Activated naive CD8-positive, alpha-beta T cell treated with anti-CD3 and anti-CD28 coated beads for 36 hours (primary cell): ENCODE data around the gene GJB1. TPM values are rescaled to one million over a fixed set of nuclear protein-coding genes. Genes with fewer than 3 reads are reported as not detected.
"Not testable (repeated sequence)": the region's sequence is repeated elsewhere in the genome, so short reads cannot be mapped to it uniquely, and the experiment has no call there.

Source experiments
- DNase-seq: peaks from one replicate; pipeline ENCODE4 v3.0.0; 2021
- H3K27ac Mint-ChIP-seq: one replicate; pipeline ENCODE4 v1.8.0; 2022; ENCODE audit warnings: mild to moderate bottlenecking, moderate library complexity, mixed read lengths
- H3K27me3 Mint-ChIP-seq: one replicate; pipeline ENCODE4 v1.8.0; 2022; ENCODE audit warnings: mild to moderate bottlenecking, mixed read lengths
- H3K36me3 Mint-ChIP-seq: one replicate; pipeline ENCODE4 v1.8.0; 2021; ENCODE audit warnings: mild to moderate bottlenecking, mixed read lengths
- H3K4me1 Mint-ChIP-seq: one replicate; pipeline ENCODE4 v1.8.0; 2021; ENCODE audit warnings: mixed read lengths
- H3K4me3 Mint-ChIP-seq: one replicate; pipeline ENCODE4 v1.8.0; 2022; ENCODE audit warnings: mild to moderate bottlenecking, moderate library complexity, mixed read lengths
- H3K9me3 Mint-ChIP-seq: one replicate; pipeline ENCODE4 v1.8.0; 2022; ENCODE audit warnings: mixed read lengths
- total RNA-seq, 2 experiments: library from RNA; stranded (reverse); gene quantifications; one replicate each; pipeline ENCODE4 v1.2.3, GENCODE V29; 2021

The GJB1 gene
- not detected for total RNA-seq

GRCh38 chrX:71222929-71223328 is at the start of gene GJB1:
Gene GJB1 (plus strand): TSS chrX:71223224. CDS start chrX:71223708, 484 bp downstream.
- no peak for DNase-seq
- no peaks in the 10 kb centered on the region for H3K4me1 Mint-ChIP-seq
- H3K9me3 Mint-ChIP-seq, result no peaks in the 10 kb centered on the region

GRCh38 chrX:71173440-71173839 is 49.6 kb upstream of the GJB1 start:
- no peaks in the 10 kb centered on the region for H3K27me3 Mint-ChIP-seq
- H3K4me3 Mint-ChIP-seq, result no peak overlapping the region
- peaks cover 4% of the 10 kb centered on the region for H3K4me1 Mint-ChIP-seq
- DNase-seq, result no peak
- no peaks in the 10 kb centered on the region for H3K9me3 Mint-ChIP-seq
- H3K27ac Mint-ChIP-seq, result no peak overlapping the region
- peaks cover 16% of the 10 kb centered on the region for H3K36me3 Mint-ChIP-seq

More at GRCh38 chrX:71222929-71223328, at the start of gene GJB1:
- Mint-ChIP-seq H3K27me3 (peaks cover 4% of the 10 kb centered on the region), H3K4me3 (no peak within 1 kb of the TSS), H3K36me3 (no peaks in the 10 kb centered on the region), H3K27ac (no peak within 1 kb of the TSS)

- no peak for DNase-seq
- Mint-ChIP-seq H3K36me3 (peaks cover 16% of the 10 kb centered on the region), H3K4me1 (peaks cover 5% of the 10 kb centered on the region), H3K27ac (no peak overlapping the region), H3K27me3 (no peaks in the 10 kb centered on the region), H3K9me3 (no peaks in the 10 kb centered on the region), H3K4me3 (no peak overlapping the region)
Measured at GRCh38 chrX:71174795-71175194, 48.2 kb upstream of the GJB1 start.

DNA sequence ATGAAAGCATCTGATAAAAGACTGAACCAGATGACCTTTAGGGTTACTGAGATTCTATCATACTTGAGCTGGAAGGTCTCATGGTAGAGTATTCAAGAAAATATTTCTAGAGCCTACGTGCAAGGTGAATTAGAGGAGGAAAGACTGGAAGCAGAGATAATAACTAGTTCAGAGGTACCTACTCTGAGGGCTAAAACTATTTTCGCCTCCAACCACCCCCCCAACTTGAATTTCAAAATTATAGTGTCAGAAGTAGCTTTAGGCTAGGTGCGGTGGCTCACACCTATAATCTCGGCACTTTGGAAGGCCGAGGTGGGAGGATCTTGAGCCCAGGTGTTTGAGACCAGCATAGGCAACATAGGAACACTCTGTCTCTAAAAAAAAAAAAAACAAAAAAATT is 47.5 kb upstream of the GJB1 start:
- Mint-ChIP-seq H3K27ac (no peak overlapping the region), H3K27me3 (no peaks in the 10 kb centered on the region), H3K36me3 (peaks cover 16% of the 10 kb centered on the region), H3K4me1 (peaks cover 3% of the 10 kb centered on the region), H3K4me3 (no peak overlapping the region), H3K9me3 (no peaks in the 10 kb centered on the region)
- DNase-seq, result no peak

DNA sequence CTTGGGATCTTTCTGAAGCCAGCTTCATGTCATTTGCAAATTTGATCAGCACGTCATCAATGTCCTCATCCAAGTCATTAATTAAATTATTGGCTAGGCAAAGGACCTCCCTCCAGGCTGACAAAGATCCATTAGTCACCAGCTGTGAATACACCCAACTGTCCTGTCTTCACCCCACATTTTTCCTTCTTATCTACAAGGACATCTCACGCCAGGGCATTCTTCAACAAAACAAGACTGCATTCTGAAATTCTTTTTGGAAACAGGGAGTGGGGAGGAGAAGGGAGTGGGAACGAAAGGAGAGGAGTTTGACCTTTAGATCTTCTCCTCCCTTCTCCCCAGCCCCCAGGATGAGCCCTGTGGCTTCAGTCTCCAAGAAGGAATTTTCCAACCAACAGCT is 45.7 kb upstream of the GJB1 start:
- DNase-seq, result no peak
- no peaks in the 10 kb centered on the region for H3K9me3 Mint-ChIP-seq
- no peak overlapping the region for H3K4me3 Mint-ChIP-seq
- H3K4me1 Mint-ChIP-seq, result peaks cover 7% of the 10 kb centered on the region
- H3K36me3 Mint-ChIP-seq, result peaks cover 12% of the 10 kb centered on the region
- H3K27ac Mint-ChIP-seq, result no peak overlapping the region
- H3K27me3 Mint-ChIP-seq, result no peaks in the 10 kb centered on the region

GRCh38 chrX:71178908-71179307 is 44.1 kb upstream of the GJB1 start:
- peak; percentile 17 for DNase-seq
- H3K27me3 Mint-ChIP-seq, result no peaks in the 10 kb centered on the region
- peak overlapping the region; percentile 63 for H3K27ac Mint-ChIP-seq
- no peaks in the 10 kb centered on the region for H3K9me3 Mint-ChIP-seq
- H3K36me3 Mint-ChIP-seq, result peaks cover 11% of the 10 kb centered on the region
- H3K4me1 Mint-ChIP-seq, result peaks cover 11% of the 10 kb centered on the region
- no peak overlapping the region for H3K4me3 Mint-ChIP-seq

- not testable (repeated sequence) for H3K27me3 Mint-ChIP-seq, H3K36me3 Mint-ChIP-seq, DNase-seq, H3K9me3 Mint-ChIP-seq, H3K4me1 Mint-ChIP-seq
- H3K4me3 Mint-ChIP-seq, result peak overlapping the region; percentile 58
- H3K27ac Mint-ChIP-seq, result peak overlapping the region; percentile 74
Measured at GRCh38 chrX:71180579-71181265, 42.3 kb upstream of the GJB1 start.

GRCh38 chrX:71181558-71181909 is 41.5 kb upstream of the GJB1 start:
- H3K4me3 Mint-ChIP-seq, result peak overlapping the region; percentile 85
- peaks cover 9% of the 10 kb centered on the region for H3K4me1 Mint-ChIP-seq
- peaks cover 7% of the 10 kb centered on the region for H3K36me3 Mint-ChIP-seq
- DNase-seq, result peak; percentile 61
- H3K27me3 Mint-ChIP-seq, result no peaks in the 10 kb centered on the region
- H3K27ac Mint-ChIP-seq, result peak overlapping the region; percentile 98
- H3K9me3 Mint-ChIP-seq, result no peaks in the 10 kb centered on the region

- peaks cover 12% of the 10 kb centered on the region for H3K4me1 Mint-ChIP-seq
- H3K36me3 Mint-ChIP-seq, result peaks cover 3% of the 10 kb centered on the region
- H3K27me3 Mint-ChIP-seq, result no peaks in the 10 kb centered on the region
- DNase-seq, result peak; percentile 83
- peak overlapping the region; percentile 98 for H3K27ac Mint-ChIP-seq
- H3K4me3 Mint-ChIP-seq, result peak overlapping the region; percentile 85
- H3K9me3 Mint-ChIP-seq, result no peaks in the 10 kb centered on the region
Measured at GRCh38 chrX:71181910-71182799, 40.9 kb upstream of the GJB1 start.

DNA sequence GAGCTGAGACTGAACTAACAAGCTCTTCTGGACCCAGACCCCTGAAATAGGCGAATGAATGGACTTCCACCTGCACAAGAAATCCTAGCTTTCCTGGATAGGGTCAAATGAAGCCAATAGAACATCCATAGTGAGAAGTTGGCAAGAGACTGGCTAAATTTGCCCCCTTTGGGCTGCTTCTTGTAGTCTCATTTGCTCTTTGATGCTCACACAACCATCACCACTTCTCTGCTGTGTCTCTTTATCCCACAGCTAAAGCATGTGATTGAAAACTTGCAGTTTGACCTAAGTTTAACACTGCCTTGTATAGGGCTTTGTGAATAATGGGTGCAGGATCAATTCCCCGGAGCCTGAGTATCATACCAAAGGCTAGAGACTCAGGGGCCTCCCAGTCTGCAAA is 40.2 kb upstream of the GJB1 start:
- no peaks in the 10 kb centered on the region for H3K9me3 Mint-ChIP-seq
- peak overlapping the region; percentile 85 for H3K4me3 Mint-ChIP-seq
- H3K27ac Mint-ChIP-seq, result peak overlapping the region; percentile 98
- DNase-seq, result no peak
- H3K36me3 Mint-ChIP-seq, result peaks cover 3% of the 10 kb centered on the region
- peaks cover 12% of the 10 kb centered on the region for H3K4me1 Mint-ChIP-seq
- H3K27me3 Mint-ChIP-seq, result no peaks in the 10 kb centered on the region

- H3K36me3 Mint-ChIP-seq, result peaks cover 3% of the 10 kb centered on the region
- H3K27me3 Mint-ChIP-seq, result no peaks in the 10 kb centered on the region
- H3K4me1 Mint-ChIP-seq, result peaks cover 12% of the 10 kb centered on the region
- DNase-seq, result no peak
- H3K9me3 Mint-ChIP-seq, result no peaks in the 10 kb centered on the region
- no peak overlapping the region for H3K27ac Mint-ChIP-seq
- no peak overlapping the region for H3K4me3 Mint-ChIP-seq
Measured at GRCh38 chrX:71183341-71183740, 39.7 kb upstream of the GJB1 start.

GRCh38 chrX:71184092-71184491 is 38.9 kb upstream of the GJB1 start:
- H3K4me1 Mint-ChIP-seq, result peaks cover 10% of the 10 kb centered on the region
- H3K36me3 Mint-ChIP-seq, result peaks cover 3% of the 10 kb centered on the region
- H3K9me3 Mint-ChIP-seq, result no peaks in the 10 kb centered on the region
- H3K27me3 Mint-ChIP-seq, result no peaks in the 10 kb centered on the region
- no peak overlapping the region for H3K4me3 Mint-ChIP-seq
- DNase-seq, result no peak
- no peak overlapping the region for H3K27ac Mint-ChIP-seq

GRCh38 chrX:71184803-71185495 is 38.1 kb upstream of the GJB1 start:
- H3K4me3 Mint-ChIP-seq, result no peak overlapping the region
- no peak overlapping the region for H3K27ac Mint-ChIP-seq

GRCh38 chrX:71191248-71191647 is 31.8 kb upstream of the GJB1 start:
- H3K36me3 Mint-ChIP-seq, result peaks cover 9% of the 10 kb centered on the region
- H3K27ac Mint-ChIP-seq, result peak overlapping the region; percentile 75
- H3K4me3 Mint-ChIP-seq, result no peak overlapping the region
- peaks cover 2% of the 10 kb centered on the region for H3K9me3 Mint-ChIP-seq
- H3K4me1 Mint-ChIP-seq, result peaks cover 19% of the 10 kb centered on the region
- no peak for DNase-seq
- H3K27me3 Mint-ChIP-seq, result no peaks in the 10 kb centered on the region

More at GRCh38 chrX:71184803-71185495, 38.1 kb upstream of the GJB1 start:
- peaks cover 3% of the 10 kb centered on the region for H3K36me3 Mint-ChIP-seq
- H3K4me1 Mint-ChIP-seq, result peaks cover 10% of the 10 kb centered on the region
- no peaks in the 10 kb centered on the region for H3K27me3 Mint-ChIP-seq
- no peak for DNase-seq
- no peaks in the 10 kb centered on the region for H3K9me3 Mint-ChIP-seq

- peaks cover 24% of the 10 kb centered on the region for H3K4me1 Mint-ChIP-seq
- H3K4me3 Mint-ChIP-seq, result peak overlapping the region; percentile 92
Measured at GRCh38 chrX:71195964-71196649, 26.9 kb upstream of the GJB1 start.

More at GRCh38 chrX:71195964-71196649, 26.9 kb upstream of the GJB1 start:
- H3K27ac Mint-ChIP-seq, result peak overlapping the region; percentile 93
- H3K36me3 Mint-ChIP-seq, result peaks cover 9% of the 10 kb centered on the region
- H3K9me3 Mint-ChIP-seq, result no peaks in the 10 kb centered on the region
- DNase-seq, result no peak
- H3K27me3 Mint-ChIP-seq, result no peaks in the 10 kb centered on the region
